MM.1S (cell line): ENCODE measurements around the gene UBAC2.

Experiments used
- EZH2phosphoT487 ChIP-seq: fragments of 300-600 bp; sonication (generic); IDR thresholded peaks from 2 replicates; pipeline ENCODE4 v1.6.1; 2018; ENCODE audit warnings: antibody characterized with exemption, low read length
- TF ChIP-seq, protein P1 (sequence below): fragments of 300-600 bp; sonication (generic); IDR thresholded peaks from 2 replicates; pipeline ENCODE4 v1.5.1; 2016; ENCODE audit warnings: antibody characterized with exemption, low read length, mixed read lengths

DNA sequence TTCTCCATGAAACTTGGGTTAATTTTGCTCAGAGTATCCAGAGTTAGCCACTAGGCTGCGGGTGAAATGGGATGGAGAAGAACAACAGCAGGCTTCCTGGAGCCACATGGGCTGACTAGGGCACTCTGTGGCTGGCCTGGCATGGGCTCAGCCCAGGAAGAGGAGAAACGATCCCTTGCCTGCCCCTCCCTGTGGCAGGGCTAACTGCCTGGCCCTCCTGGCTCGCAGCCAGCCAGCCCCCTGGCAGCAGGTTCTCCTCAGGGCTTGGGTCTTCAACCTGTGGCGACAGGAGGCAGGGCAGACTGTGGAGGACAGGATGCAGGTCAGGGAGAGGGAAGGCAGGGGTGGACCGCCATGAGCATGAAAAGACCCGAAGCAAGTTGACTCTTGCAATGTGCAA, 185.3 kb downstream of the UBAC2 start:
- TF ChIP-seq EZH2phosphoT487, result no peak
- TF ChIP-seq, protein P1, sequence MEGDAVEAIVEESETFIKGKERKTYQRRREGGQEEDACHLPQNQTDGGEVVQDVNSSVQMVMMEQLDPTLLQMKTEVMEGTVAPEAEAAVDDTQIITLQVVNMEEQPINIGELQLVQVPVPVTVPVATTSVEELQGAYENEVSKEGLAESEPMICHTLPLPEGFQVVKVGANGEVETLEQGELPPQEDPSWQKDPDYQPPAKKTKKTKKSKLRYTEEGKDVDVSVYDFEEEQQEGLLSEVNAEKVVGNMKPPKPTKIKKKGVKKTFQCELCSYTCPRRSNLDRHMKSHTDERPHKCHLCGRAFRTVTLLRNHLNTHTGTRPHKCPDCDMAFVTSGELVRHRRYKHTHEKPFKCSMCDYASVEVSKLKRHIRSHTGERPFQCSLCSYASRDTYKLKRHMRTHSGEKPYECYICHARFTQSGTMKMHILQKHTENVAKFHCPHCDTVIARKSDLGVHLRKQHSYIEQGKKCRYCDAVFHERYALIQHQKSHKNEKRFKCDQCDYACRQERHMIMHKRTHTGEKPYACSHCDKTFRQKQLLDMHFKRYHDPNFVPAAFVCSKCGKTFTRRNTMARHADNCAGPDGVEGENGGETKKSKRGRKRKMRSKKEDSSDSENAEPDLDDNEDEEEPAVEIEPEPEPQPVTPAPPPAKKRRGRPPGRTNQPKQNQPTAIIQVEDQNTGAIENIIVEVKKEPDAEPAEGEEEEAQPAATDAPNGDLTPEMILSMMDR, result no peak
